ENCODE measurements around the gene PALLD.

DNA sequence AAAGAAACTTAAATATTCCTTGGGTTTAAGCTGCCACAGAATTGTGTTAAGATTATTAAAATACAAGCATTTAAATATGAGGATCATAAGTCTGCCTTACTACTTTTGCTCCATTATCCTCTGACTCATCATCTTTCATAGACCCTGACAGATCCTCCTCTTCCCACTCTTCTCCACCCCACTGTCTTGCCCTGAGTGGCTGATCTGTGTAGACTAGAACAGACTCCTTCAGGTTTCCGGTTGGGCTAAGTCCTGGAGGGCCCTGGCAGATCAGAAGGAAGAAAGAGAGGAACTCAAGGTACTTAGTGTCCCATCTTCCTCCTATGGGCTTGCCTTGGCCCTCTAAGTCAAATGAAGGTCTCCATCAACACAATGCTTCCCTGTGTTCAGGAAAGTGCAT lies 30.7 kb downstream of the PALLD start:
- TF ChIP-seq, protein P1, sequence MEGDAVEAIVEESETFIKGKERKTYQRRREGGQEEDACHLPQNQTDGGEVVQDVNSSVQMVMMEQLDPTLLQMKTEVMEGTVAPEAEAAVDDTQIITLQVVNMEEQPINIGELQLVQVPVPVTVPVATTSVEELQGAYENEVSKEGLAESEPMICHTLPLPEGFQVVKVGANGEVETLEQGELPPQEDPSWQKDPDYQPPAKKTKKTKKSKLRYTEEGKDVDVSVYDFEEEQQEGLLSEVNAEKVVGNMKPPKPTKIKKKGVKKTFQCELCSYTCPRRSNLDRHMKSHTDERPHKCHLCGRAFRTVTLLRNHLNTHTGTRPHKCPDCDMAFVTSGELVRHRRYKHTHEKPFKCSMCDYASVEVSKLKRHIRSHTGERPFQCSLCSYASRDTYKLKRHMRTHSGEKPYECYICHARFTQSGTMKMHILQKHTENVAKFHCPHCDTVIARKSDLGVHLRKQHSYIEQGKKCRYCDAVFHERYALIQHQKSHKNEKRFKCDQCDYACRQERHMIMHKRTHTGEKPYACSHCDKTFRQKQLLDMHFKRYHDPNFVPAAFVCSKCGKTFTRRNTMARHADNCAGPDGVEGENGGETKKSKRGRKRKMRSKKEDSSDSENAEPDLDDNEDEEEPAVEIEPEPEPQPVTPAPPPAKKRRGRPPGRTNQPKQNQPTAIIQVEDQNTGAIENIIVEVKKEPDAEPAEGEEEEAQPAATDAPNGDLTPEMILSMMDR (IDR thresholded peaks at IDR 0.05; ENCODE audit: low read length) = no peak
- TF ChIP-seq EZH2 (IDR thresholded peaks at IDR 0.05; ENCODE audit: borderline replicate concordance, low read length) = no peak
